Upper lobe of right lung (tissue), 1 donor: Measurements from ENCODE around the gene HMGB3. TPM values are rescaled to one million over a fixed set of nuclear protein-coding genes. Genes with fewer than 3 reads are reported as not detected.

ENCODE experiments used
- ATAC-seq: fragments of 200-7000 bp; cut with Tn5 transposase; one replicate; pipeline ENCODE4 v1.9.1; 2020; ENCODE audit warnings: mild to moderate bottlenecking, moderate library complexity
- DNase-seq: peaks from one replicate; pipeline ENCODE4 v3.0.0-alpha.2; 2020
- H3K27ac ChIP-seq: fragments of 200-600 bp; one replicate; pipeline ENCODE4 v1.8.0; 2022
- H3K27me3 ChIP-seq: fragments of 200-600 bp; one replicate; pipeline ENCODE4 v1.8.0; 2022; ENCODE audit warnings: mild to moderate bottlenecking
- H3K36me3 ChIP-seq: fragments of 200-600 bp; one replicate; pipeline ENCODE4 v1.8.0; 2022
- H3K4me1 ChIP-seq: fragments of 200-600 bp; one replicate; pipeline ENCODE4 v1.8.0; 2022
- H3K4me3 ChIP-seq: fragments of 200-600 bp; one replicate; pipeline ENCODE4 v1.8.0; 2022; ENCODE audit warnings: mild to moderate bottlenecking
- H3K9me3 ChIP-seq: fragments of 200-600 bp; one replicate; pipeline ENCODE4 v1.8.0; 2022
- CTCF ChIP-seq: fragments of 200-600 bp; IDR thresholded peaks from one replicate; pipeline ENCODE4 v1.8.0; 2022; ENCODE audit warnings: antibody characterized with exemption
- intact Hi-C: fragments of 100-400 bp; cut with DNase I; formaldehyde crosslinking; loops from one replicate; pipeline ENCODE4 v1.11.0; 2022
- total RNA-seq: library from RNA; stranded (reverse); fragmentation: NEBNext Ultra II Directional; extraction: Animal tissue kit (Norgen Biotek cat#: 25700); gene quantifications from one replicate; pipeline ENCODE4 v1.2.1, GENCODE V29; 2021
- donor health status: DM: no; HTN: yes; CAD: no; lungs with severe emphysema.

HMGB3 gene
- total RNA-seq, 1 donor from 2014 or later: 19.5 TPM

- Histone ChIP-seq H3K9me3 (no peaks in the 10 kb centered on the region), H3K4me1 (no peaks in the 10 kb centered on the region), H3K27ac (no peak overlapping the region), H3K27me3 (no peaks in the 10 kb centered on the region), H3K36me3 (no peaks in the 10 kb centered on the region), H3K4me3 (no peak overlapping the region)
- no peak for TF ChIP-seq CTCF
- intact Hi-C loops: no loop called here
- no peak for DNase-seq
- no peak for ATAC-seq
Measured at GRCh38 chrX:150977411-150978162, 5.5 kb upstream of the HMGB3 start.

GRCh38 chrX:150980186-150980585 lies 2.9 kb upstream of the HMGB3 start:
- H3K27ac ChIP-seq: no peak overlapping the region
- H3K4me3 ChIP-seq: no peak overlapping the region
- DNase-seq (no peak), ATAC-seq (no peak)
- no peaks in the 10 kb centered on the region for H3K27me3 ChIP-seq
- H3K36me3 ChIP-seq: no peaks in the 10 kb centered on the region
- H3K9me3 ChIP-seq: no peaks in the 10 kb centered on the region
- H3K4me1 ChIP-seq: no peaks in the 10 kb centered on the region
- intact Hi-C loops: no loop called here
- TF ChIP-seq CTCF: no peak

GRCh38 chrX:150980711-150981110 lies 2.4 kb upstream of the HMGB3 start:
- no peaks in the 10 kb centered on the region for H3K27me3 ChIP-seq
- H3K36me3 ChIP-seq: no peaks in the 10 kb centered on the region
- no peak overlapping the region for H3K27ac ChIP-seq
- intact Hi-C loops: no loop called here
- no peak overlapping the region for H3K4me3 ChIP-seq
- DNase-seq (no peak), ATAC-seq (no peak)
- H3K9me3 ChIP-seq: no peaks in the 10 kb centered on the region
- no peaks in the 10 kb centered on the region for H3K4me1 ChIP-seq
- no peak for TF ChIP-seq CTCF

GRCh38 chrX:150982235-150982787 lies 824 bp upstream of the HMGB3 start:
- no peak overlapping the region for H3K27ac ChIP-seq
- DNase-seq (no peak), ATAC-seq (no peak)
- TF ChIP-seq CTCF: no peak
- H3K4me3 ChIP-seq: peak overlapping the region; percentile 51
- no peaks in the 10 kb centered on the region for H3K4me1 ChIP-seq
- no peaks in the 10 kb centered on the region for H3K9me3 ChIP-seq
- no peaks in the 10 kb centered on the region for H3K36me3 ChIP-seq
- H3K27me3 ChIP-seq: no peaks in the 10 kb centered on the region
- intact Hi-C loops: no loop called here

DNA sequence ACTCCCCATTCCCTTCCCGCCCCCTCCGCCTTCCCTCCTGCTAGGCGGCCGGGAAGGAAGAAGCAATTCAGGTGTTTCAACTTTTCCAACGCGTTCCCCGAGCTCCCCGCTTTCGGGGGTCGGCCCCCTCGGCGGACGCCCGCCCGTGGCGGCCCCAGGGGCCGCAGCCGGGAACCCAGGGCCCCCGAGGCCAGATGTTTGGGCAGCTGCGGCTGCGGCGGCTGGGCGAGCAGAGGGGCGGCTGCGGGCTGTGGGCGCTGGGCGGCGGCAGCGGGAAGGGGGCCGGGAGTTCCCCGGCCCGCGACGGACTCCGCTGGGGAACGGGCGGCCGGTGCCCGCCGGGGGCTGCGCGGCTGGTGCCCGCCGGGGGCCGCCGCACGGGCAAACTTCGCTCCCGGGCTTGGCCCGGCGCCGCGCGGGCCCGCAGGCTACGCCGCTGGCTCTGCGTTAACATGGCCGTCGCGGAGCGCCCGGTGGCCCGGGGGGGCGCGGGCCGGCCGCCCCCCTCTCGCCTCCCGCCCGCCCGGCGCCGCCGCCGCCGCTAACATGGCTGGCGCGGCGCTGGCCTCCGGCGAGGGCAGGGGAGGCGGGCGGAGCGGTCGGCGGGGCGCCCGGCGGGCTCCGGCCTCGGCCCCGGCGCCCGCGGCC lies 510 bp downstream of the HMGB3 start:
- Histone ChIP-seq H3K4me1 (no peaks in the 10 kb centered on the region), H3K27ac (no peak overlapping the region), H3K36me3 (no peaks in the 10 kb centered on the region), H3K9me3 (no peaks in the 10 kb centered on the region), H3K4me3 (peak overlapping the region; percentile 51), H3K27me3 (no peaks in the 10 kb centered on the region)
- intact Hi-C loops: no loop called here
- no peak for ATAC-seq
- no peak for DNase-seq
- no peak for TF ChIP-seq CTCF
